Left kidney (tissue), 2 donors: Measurements from ENCODE around the gene ATP13A2. TPM values are rescaled to one million over a fixed set of nuclear protein-coding genes. Genes with fewer than 3 reads are reported as not detected.
"Not testable (repeated sequence)": the region's sequence is repeated elsewhere in the genome, so short reads cannot be mapped to it uniquely, and the experiment has no call there.

Experiments
- DNase-seq: peaks from one replicate; pipeline ENCODE4 v3.0.0-alpha.2; 2013
- polyA plus RNA-seq: library from polyadenylated mRNA; unstranded; fragments of 120-200 nt; gene quantifications from one replicate; pipeline ENCODE4 v1.2.1, GENCODE V29; 2013; ENCODE audit not compliant: insufficient read length

Gene ATP13A2
- polyA plus RNA-seq, 1 donor: 30.4 TPM

DNA sequence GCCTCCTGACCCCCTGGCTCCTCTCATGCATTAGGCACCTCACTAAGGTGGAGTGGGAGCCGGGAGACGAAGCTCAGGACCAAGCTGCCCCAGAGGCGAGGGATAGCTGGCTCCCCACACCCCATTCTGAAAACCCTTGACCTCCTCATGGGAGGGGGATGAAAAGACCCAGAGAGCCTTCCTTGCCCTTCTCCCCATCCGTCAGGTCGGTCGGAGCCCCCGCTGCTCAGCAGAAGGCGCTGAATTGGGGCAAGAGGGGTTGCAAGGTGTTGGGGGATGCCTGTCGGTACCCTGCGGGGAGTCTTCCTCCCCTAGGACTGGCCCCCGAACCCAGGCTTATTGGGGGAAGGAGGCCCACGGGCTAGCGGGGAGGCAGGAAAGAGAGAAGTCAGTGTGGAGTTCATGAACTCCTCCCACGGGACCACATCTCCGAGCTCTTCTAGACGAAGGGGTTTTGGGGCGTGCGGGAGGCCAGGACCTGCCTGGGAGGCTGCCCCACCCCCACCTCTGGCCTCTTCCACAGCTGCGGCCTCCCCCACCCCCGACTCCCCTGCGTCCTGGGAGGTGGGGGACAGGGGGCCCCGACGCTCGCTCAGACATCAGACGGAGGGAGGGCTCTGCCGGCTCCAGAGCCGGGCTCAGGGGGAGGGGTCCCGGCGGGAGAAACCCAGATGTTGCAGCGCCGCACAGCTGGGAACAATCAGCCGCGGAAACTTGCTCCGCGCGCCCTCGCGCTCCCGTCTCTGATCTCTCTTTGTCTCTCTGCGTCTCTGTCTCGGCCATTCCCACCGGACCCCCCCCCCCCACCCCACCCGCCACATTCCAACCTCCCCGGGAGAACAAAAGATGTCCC lies 32.0 kb downstream of the ATP13A2 start:
- DNase-seq: no peak

DNA sequence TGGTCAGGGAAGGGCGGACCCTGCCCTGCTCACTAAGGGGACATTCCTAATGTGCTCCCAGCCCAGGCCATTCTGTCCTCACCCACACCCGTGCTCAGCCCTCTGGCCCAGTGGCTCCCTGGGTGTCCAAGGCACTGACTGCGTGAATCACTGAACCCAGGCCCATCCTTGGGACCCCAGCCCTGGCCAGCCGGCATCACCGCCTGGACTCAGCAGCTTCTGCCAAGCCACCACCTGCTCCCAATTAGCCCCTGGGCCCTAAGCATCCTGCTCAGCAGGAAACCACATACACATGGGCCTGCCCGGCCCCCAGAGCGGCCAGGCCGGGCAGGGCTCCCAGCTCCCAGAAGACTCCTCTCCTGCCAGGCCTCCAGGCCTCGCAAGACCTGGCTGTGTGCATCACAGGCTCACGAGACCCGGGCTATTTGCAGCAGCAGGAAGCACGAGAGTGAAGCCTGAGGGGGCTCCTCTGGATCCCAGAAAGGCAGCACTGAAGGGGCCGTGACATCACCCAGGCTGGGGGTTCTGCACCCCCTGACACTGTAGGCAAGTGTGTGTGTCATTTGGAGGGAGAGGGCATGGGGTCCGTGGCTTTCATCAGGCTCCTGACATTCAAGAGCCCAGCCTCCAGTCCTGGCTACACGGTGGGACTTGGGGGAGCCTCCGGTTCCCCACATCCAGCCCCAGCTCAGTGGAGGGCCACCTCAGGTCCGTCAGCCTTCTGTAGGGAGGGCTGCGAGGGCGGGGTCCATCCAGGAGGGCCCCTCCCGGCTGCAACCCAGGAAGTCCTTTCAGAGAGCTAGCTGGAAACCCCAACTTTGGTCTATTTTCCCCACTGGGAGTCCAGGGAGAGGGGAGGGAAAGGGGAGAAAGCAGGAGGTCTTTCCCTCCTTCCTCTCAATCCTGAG lies 32.9 kb downstream of the ATP13A2 start:
- DNase-seq: no peak

DNA sequence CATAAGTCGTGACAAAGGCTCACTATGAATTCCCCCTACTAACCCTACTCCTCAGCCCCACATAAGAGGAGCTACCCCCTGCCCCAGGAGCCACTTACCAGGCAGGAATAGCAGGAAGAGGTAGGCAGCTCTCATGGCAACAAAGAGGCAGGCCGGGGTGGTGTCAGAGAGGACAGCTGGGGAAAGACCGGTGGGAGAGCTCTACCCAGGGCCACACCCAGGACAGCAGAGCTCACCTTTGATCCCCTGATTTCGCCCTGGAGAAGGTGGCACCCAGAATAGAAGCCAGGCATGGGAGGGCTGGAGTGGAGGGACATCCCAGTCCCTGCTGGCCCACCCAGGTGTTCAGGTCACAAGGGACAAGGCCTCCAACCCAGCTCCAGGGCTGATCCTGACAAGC lies 33.6 kb downstream of the ATP13A2 start:
- DNase-seq: no peak

DNA sequence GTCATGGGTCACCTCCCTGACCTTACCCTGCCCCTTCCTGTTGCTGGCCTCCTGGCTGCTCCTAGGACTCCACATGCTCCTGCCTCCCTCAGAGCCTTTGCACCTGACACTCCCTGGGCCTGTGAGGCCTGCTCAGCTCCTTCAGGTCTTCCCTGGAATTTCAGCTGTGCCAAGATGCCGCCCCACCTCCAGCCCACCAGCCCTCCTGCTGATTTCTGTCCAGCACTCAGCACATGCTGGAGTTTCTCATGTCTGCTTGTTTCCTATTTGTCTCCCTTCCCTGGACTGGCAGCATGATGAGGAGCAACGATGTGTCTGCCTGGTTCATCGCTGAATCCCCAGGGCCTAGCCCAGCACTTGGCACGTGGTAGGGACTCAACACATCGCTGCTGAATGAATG lies 34.4 kb downstream of the ATP13A2 start:
- no peak for DNase-seq

DNA sequence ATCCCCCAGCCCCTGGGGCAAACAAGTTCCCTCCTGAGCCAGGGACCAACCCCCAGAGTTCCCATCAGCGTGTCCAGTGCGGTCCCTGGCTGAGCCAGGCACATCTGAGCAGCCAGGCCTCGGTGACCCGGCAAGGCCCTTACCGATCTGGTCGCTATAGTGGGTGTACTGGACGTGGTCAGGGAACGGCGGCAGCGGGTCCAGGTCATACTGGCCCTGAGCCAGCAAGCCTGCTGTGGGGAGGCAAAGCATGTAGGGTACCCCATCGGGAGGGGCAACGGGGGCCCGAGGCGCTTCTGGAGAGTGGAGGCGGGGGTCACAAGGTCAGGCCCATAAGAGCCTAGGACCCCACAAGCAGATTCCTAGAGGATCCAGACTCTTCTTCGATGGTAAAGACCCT lies 34.8 kb downstream of the ATP13A2 start:
- DNase-seq: no peak

DNA sequence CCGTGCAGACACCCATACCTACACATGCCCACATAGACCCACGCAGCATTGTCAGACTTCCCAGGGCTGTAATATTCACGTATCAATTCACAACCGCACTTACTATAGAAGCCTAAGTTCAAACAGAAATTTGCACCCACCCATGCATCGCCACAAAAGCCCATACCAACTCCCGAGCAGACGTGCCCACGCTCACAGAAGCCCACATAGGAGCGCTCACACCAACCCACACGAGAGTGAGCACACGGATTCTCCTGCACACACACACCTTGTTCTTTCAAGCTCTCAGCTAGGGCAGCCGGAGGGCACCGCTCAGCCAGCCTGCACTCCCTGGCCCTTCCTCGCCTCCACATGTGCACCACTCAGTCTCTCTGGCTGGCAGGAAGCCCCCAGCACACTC lies 35.9 kb downstream of the ATP13A2 start:
- DNase-seq: no peak

DNA sequence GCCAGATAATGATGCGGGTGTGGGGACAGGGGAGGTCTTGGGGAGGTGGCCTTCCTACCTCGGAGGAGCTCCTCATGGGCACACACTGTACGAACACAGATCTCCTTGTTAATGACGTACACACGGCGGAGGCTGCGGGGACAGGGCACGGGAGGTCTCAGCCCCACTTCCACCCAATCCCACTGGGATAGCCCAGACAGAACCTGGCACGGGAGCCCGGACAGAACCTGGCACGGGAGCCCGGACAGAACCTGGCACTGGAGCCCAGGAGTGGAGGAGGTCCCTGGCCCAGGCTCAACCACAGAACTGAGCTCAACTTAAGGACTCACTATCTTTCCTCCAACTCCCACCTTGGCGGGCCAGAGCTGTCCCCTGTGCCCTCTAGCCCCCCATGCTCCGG lies 36.5 kb downstream of the ATP13A2 start:
- no peak for DNase-seq

DNA sequence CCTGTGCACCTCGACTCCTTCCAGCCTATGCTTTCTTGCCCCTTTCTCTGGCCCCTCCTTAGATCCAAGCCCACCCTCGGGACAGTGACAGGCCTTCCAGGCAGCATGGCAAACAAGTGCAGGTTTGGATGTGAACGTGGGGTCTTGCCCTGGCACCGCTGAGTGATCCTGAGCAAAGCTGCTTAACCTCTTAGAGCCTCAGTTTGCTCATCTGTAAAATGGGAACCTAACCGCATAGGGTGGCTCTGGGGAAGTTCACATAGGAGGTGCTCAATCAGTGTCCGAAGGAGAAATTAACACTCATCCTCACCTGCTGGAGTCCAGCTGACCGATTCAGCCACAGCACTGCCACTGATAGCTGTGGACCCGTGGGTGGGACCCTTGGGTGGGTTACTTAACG lies 38.5 kb downstream of the ATP13A2 start:
- DNase-seq: no peak

DNA sequence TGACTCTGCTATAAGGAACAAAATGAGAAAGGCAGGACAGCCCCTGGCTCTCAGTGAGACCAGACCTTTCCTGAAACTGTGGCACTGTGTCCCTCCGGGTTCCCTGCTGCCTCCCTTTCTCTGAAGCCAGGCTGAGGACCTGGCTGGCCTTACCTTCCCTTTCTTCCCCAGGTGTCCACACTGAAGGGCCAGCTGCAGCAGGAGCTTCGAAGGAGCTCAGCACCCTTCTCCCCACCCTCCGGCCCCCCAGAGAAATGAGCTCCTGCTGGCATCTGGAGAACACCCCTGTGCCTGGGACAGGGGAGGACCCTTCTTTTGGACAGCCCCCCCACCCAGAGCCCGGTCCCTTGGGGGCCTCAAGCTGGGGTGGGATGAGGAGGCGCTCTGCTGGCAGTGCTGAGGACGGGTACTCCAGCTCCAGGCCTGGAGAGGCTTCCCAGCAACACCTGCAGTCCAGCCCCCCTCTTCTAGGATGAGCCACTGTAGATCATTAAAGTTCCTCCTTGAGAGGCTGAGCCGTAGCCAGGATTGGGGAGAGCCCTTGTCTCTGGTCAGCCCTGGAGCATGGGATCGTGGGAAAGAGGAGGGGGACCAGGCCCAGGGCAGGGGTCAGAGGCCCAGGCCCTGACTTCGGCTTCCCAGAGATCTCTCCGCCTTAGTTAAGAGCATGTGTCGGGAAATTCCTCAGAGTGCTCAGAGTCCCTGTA lies 39.4 kb downstream of the ATP13A2 start:
- no peak for DNase-seq

DNA sequence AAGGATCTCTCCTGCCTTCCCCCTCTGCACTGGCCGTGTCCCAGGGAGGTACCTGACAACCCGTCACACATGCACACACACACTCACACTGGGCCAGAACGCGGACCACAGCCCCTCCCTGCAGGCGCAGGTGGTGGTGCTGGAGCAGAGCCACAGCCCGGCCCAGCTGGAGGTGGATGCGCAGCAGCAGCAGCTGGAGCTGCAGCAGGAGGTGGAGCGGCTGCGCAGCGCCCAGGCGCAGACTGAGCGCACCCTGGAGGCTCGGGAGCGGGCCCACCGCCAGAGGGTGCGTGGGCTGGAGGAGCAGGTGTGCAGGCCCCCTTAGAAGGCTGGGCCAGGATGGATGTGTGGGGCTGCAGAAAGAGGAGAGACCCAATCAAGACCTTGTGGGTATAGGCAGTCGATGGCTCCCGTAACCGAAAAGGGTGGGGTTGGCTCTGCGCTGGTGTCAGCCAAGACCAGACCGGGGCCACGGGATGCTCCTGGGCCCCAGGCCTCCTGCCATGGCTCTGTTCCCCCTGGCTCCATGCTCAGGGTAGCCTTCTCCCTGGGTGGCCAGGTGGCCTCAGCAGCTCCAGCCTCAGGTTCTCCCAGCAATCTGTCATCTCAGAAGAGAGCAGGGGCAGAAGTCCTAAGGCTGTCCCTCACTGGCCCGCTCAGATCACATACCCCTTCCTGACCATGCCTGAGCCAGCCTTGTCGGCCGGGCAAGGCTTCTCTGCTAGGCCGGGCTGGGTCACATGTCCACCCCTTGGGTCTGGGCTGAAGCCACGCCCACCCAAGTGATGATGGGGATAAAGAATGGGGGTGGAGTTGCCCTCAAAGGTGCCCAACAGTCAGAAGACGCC lies 40.2 kb downstream of the ATP13A2 start:
- DNase-seq: no peak

DNA sequence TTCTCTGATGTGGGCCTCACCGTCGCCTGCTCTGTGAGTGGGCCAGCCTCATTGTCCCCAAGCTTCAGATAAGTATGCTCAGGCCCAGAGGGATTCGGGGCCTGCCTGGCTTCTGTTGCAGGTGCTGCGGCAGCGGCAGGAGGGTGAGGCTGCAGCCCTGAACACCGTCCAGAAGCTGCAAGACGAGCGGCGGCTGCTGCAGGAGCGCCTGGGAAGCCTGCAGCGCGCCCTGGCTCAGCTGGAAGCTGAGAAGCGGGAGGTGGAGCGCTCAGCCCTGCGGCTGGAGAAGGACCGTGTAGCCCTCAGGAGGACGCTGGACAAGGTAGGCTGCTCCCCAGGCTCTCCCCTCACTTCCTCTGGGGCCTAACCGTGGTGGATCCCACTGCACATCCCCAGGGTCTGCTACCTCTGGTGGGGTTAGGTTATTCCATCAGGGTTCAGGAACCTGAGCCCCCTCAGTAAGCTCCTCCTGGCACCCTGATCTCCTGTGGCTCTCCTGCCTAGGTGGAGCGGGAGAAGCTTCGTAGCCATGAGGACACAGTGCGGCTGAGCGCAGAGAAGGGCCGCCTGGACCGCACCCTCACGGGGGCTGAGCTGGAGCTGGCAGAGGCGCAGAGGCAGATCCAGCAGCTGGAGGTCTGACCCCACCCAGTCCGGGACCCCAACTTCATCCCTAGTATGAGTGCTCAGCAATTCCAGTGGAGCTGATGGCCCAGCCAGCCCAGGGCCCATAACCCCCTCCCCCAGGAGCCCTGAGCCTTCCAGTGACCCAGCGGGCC lies 41.4 kb downstream of the ATP13A2 start:
- DNase-seq: no peak

DNA sequence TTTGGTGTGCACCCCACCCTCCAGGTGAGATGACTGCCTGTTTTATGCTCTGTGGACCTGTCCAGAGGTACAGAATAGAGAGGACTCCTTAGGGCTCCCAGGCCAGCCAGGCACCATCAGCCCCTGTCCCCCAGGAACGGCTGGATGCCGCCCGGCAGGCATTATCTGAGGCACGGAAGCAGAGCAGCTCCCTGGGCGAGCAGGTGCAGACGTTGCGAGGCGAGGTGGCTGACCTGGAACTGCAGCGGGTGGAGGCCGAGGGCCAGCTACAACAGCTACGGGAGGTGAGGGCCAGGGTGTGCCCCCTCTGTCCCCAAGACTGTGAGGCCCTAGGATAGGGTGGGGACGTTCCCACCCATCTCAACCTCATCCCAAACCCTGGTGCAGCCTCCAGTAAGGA lies 42.1 kb downstream of the ATP13A2 start:
- DNase-seq: no peak

DNA sequence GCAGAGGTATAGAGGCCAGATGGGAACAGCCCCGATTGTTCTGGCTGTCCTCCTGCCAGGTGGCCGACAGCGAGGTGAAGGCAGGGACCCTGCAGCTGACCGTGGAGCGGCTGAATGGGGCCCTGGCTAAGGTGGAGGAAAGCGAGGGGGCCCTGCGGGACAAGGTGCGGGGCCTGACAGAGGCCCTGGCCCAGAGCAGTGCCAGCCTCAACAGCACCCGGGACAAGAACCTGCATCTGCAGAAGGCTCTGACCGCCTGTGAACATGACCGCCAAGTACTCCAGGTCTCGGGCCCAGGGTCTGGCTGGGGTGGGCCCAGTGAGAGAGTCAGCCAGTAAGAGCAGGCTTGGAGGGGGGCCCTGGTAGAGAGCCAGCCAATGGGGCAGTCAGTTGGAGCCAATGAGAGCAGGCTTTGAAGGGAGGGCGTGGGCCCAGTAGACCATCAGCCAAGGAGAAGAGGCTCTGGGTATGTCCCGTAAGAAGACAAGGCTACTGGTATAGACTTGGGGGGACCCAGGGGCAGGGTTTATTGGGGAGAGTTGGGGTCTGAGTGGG lies 42.6 kb downstream of the ATP13A2 start:
- no peak for DNase-seq

DNA sequence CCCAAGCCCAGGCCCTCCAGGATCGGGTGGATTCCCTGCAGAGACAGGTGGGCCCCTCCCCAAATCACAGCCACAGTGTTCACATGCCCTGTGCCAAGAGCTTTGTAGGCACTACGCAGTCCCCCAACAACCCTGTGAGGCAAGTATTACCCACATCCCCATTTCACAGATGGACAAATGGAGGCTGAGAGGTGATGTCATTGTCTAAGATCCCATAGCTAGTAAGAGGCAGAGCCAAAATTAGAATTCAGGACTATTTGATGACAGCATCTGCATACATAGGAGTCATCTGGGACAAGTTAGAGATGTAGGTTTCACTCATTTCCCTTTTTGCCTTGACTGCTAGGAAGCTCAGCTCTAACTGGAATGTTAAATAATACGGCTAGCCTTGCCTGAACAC lies 43.4 kb downstream of the ATP13A2 start:
- no peak for DNase-seq

DNA sequence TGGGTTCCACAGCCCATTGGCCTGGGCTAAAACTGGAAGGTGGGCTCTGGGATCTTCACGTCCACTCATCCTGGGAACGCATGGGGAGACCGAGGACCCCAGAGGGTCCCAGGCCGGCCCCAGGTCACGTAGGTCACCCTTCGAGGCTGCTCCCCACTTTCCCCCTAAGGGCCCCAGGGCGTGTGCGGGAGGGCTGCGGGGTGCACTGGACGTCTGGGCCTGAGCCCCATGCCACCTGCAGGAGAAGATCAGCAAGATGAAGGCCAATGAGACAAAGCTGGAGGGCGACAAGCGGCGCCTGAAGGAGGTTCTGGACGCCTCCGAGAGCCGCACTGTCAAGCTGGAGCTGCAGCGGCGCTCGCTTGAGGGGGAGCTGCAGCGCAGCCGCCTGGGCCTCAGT lies 43.8 kb downstream of the ATP13A2 start:
- no peak for DNase-seq

DNA sequence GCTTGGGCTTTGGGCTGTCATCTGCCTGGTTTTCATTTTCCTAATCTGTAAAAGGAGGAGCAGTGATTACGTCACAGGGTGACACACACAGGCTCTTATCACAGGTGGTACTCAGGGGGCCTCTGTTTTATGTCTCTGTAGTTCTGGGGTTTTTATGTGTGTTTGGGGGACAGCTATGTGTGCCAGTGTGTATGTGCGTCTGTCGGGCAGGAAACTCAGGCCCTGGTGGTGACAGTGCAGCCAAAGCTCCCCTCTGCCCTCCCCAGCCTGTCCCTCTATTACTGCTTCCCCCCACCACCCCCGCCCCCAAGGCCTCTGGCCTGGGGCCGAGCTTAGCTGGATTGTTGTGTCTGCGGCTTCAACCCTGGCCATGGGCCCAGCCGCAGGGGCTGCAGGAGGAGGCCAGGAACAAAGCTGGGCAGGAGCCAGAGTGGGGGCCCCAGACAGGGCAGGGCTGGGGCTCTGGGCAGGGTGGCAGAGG lies 44.6 kb downstream of the ATP13A2 start:
- no peak for DNase-seq

DNA sequence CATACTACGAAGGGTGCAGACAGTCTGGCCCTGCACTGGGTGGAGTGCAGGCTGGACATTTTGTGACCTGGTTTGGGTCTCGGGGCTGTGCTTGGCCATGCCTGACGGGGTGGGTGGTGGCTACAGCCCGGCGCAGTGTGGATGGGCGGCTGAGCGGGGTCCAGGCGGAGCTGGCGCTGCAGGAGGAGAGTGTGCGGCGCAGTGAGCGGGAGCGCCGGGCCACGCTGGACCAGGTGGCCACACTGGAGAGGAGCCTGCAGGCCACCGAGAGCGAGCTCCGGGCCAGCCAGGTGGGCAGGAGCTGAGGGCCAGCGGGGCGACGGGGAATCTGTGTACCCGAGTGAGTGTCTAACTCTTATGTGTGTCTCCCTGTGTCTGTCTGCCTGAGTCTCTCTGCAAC lies 45.4 kb downstream of the ATP13A2 start:
- DNase-seq: no peak

DNA sequence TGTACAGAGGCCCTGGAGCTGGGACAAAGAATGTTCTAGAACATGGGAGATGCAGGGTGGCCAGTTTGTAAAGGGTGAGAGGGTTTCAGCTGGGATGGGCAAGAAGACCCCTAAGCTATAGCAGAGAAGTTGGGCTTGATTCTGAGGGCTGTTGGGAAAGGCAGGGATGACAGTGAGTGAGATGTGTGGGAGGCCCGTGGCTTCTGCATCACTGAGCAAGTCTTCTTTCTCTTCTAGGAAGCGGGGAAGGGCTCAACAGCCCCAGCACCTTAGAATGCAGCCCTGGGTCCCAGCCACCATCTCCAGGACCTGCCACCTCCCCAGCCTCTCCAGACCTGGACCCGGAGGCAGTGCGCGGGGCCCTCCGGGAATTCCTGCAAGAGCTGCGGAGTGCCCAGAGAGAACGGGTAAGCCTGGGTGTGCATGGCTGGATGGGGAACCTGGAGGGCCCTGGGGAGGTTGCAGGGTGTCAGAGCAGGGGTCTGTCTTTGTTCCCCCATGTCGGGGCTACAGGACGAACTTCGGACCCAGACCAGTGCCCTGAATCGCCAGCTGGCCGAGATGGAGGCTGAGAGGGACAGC lies 46.2 kb downstream of the ATP13A2 start:
- no peak for DNase-seq

DNA sequence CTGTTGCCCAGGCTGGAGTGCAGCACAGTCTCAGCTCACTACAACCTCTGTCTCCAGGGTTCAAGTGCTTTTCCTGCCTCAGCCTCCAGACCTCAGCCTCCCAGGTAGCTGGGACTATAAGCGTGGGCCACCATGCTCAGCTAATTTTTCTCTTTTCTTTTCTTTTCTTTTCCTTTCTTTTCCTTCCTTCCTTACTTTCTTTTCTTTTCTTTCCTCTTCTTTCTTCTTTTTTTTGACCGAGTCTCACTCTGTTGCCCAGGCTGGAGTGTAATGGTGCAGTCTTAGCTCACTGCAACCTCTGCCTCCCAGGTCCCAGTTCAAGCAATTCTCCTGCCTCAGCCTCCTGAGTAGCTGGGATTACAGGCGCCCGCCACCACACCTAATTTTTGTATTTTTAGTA lies 47.6 kb downstream of the ATP13A2 start:
- DNase-seq: not testable (repeated sequence)
